Activated naive CD8-positive, alpha-beta T cell treated with anti-CD3 and anti-CD28 coated beads, Interleukin-2, amount 50 U/mL, for 24 hours (primary cell): ENCODE measurements around the gene RNPEPL1.
"Not testable (repeated sequence)": the region's sequence is repeated elsewhere in the genome, so short reads cannot be mapped to it uniquely, and the experiment has no call there.

Source experiments
- ATAC-seq: fragments of 150-1000 bp; cut with Tn5 transposase; one replicate; pipeline ENCODE4 v1.10.0; 2021
- DNase-seq: peaks from one replicate; pipeline ENCODE4 v3.0.0; 2021
- H3K27ac Mint-ChIP-seq: one replicate; pipeline ENCODE4 v1.8.0; 2021; ENCODE audit warnings: mild to moderate bottlenecking, mixed read lengths
- H3K27me3 Mint-ChIP-seq: one replicate; pipeline ENCODE4 v1.8.0; 2021; ENCODE audit warnings: mixed read lengths
- H3K36me3 Mint-ChIP-seq: one replicate; pipeline ENCODE4 v1.8.0; 2021; ENCODE audit warnings: low read depth, mixed read lengths
- H3K4me1 Mint-ChIP-seq: one replicate; pipeline ENCODE4 v1.8.0; 2021; ENCODE audit warnings: mixed read lengths
- H3K4me3 Mint-ChIP-seq: one replicate; pipeline ENCODE4 v1.8.0; 2021; ENCODE audit warnings: mild to moderate bottlenecking, moderate library complexity, mixed read lengths
- H3K9me3 Mint-ChIP-seq: one replicate; pipeline ENCODE4 v1.8.0; 2021; ENCODE audit warnings: mixed read lengths

The RNPEPL1 gene

GRCh38 chr2:240528406-240529040 is 39.8 kb upstream of the RNPEPL1 start:
- H3K27me3 Mint-ChIP-seq, result no peaks in the 10 kb centered on the region
- no peaks in the 10 kb centered on the region for H3K4me1 Mint-ChIP-seq
- no peak overlapping the region for H3K27ac Mint-ChIP-seq
- ATAC-seq (peak; percentile 57), DNase-seq (no peak)
- peaks cover 50% of the 10 kb centered on the region for H3K9me3 Mint-ChIP-seq
- H3K4me3 Mint-ChIP-seq, result no peak overlapping the region
- H3K36me3 Mint-ChIP-seq, result peaks cover 86% of the 10 kb centered on the region

- DNase-seq, result no peak
- ATAC-seq, result no peak
- H3K36me3 Mint-ChIP-seq, result peaks cover 85% of the 10 kb centered on the region
- H3K4me3 Mint-ChIP-seq, result no peak overlapping the region
- no peak overlapping the region for H3K27ac Mint-ChIP-seq
- no peaks in the 10 kb centered on the region for H3K4me1 Mint-ChIP-seq
- peaks cover 46% of the 10 kb centered on the region for H3K9me3 Mint-ChIP-seq
- no peaks in the 10 kb centered on the region for H3K27me3 Mint-ChIP-seq
Observed at GRCh38 chr2:240529344-240529999, 38.8 kb upstream of the RNPEPL1 start.

- Mint-ChIP-seq H3K4me1 (no peaks in the 10 kb centered on the region), H3K27me3 (no peaks in the 10 kb centered on the region), H3K36me3 (peaks cover 85% of the 10 kb centered on the region), H3K4me3 (no peak overlapping the region), H3K9me3 (peaks cover 39% of the 10 kb centered on the region), H3K27ac (no peak overlapping the region)
- no peak for DNase-seq
- no peak for ATAC-seq
Observed at GRCh38 chr2:240530181-240530580, 38.1 kb upstream of the RNPEPL1 start.

- Mint-ChIP-seq H3K36me3 (peaks cover 85% of the 10 kb centered on the region), H3K9me3 (peaks cover 34% of the 10 kb centered on the region)
- ATAC-seq, result no peak
Observed at GRCh38 chr2:240531038-240531437, 37.2 kb upstream of the RNPEPL1 start.

DNA sequence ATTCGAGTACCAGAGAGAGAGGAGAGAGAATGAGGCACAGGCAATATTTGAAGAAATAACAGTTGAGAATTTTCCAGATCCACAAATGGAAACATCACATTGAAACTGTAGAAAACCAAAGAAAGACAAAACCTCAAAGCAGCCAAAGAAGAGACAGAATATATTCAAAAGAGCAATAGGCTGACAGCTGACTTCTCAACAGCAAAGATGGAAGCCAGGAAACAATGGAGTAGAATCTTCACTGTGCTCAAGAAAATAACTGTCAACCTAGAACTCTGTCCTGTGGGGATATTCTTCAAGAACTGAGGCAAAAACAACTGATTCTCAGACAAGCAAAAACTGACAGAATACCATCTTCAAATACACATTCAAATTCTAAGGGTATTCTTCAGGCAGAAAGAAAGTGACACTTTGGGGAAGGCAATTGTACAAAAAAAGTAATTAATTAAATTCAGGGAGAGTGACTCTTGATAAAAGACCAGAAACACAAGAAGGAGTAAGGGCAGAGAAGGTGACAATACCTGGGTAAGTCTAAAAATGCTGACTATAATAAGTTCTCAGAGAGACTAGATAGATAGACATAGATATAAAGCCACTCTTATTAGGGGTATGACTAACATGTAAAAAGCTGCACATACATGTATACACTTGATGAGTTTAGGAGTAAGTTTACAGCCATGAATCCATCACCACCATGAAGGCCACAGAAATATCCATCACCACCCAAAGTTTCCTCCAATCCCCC is 36.1 kb upstream of the RNPEPL1 start:
- Mint-ChIP-seq H3K4me1 (no peaks in the 10 kb centered on the region), H3K36me3 (peaks cover 76% of the 10 kb centered on the region), H3K27me3 (no peaks in the 10 kb centered on the region), H3K9me3 (peaks cover 27% of the 10 kb centered on the region), H3K27ac (no peak overlapping the region), H3K4me3 (no peak overlapping the region)
- no peak for DNase-seq
- ATAC-seq, result no peak

More at GRCh38 chr2:240531038-240531437, 37.2 kb upstream of the RNPEPL1 start:
- no peak overlapping the region for H3K4me3 Mint-ChIP-seq
- H3K27me3 Mint-ChIP-seq, result no peaks in the 10 kb centered on the region
- no peak for DNase-seq
- H3K27ac Mint-ChIP-seq, result no peak overlapping the region
- H3K4me1 Mint-ChIP-seq, result no peaks in the 10 kb centered on the region

DNA sequence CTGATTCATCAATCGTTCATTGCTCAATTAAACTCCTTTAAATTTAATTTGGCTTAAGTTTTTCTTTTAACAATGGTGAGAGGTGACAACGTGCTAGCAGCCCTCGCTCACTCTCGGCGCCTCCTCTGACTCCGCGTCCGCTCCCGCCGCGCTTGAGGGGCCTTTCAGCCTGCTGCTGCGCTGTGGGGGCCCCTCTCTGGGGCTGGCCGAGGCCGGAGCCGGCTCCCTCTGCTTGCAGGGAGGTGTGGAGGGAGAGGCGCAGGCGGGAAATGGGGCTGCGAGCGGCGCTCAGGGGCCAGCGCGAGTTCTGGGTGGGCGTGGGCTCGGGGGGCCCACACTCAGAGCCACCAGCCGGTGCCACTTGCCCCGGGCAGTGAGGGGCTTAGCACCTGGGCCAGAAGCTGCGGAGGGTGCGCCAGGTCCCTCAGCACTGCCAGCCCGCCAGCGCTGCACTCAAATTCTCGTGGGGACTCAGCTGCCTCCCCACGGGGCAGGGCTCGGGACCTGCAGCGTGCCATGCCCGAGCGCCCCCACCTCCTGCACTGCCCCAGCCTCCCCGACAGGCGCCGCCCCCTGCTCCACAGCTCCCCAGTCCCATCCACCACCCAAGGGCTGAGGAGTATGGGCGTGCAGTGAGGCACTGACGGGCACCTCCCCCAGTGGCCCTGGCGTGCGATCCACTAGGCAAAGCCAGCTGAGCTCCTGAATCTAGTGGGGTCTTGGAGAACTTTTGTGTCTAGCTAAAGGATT is 30.1 kb upstream of the RNPEPL1 start:
- no peak for ATAC-seq
- Mint-ChIP-seq H3K27ac (no peak overlapping the region), H3K4me1 (no peaks in the 10 kb centered on the region), H3K36me3 (peaks cover 58% of the 10 kb centered on the region), H3K27me3 (no peaks in the 10 kb centered on the region), H3K9me3 (peaks cover under 1% of the 10 kb centered on the region), H3K4me3 (no peak overlapping the region)
- no peak for DNase-seq

GRCh38 chr2:240539101-240539500 is 29.2 kb upstream of the RNPEPL1 start:
- ATAC-seq, H3K27ac Mint-ChIP-seq, DNase-seq, H3K4me3 Mint-ChIP-seq, H3K9me3 Mint-ChIP-seq, H3K4me1 Mint-ChIP-seq, H3K27me3 Mint-ChIP-seq: not testable (repeated sequence)
- H3K36me3 Mint-ChIP-seq, result peaks cover 54% of the 10 kb centered on the region

DNA sequence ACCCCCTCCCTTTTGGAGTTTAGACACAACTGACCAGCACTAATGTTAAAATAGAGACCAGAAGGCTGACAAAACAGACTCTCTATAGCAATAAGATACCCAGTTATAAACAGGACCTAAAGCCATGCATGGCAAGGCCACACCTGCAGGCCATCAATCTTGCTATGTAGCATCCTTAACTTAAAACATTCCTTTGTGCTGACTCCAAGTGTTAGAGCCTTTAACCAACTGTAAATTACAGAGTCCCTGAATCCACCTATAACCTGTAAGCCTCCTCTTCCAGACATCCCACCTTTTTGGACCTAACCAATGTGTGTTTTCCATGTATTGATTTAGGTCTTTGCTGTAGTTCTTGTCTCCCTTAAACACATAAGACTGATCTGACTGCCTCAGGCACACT is 28.4 kb upstream of the RNPEPL1 start:
- no peaks in the 10 kb centered on the region for H3K27me3 Mint-ChIP-seq

GRCh38 chr2:240551288-240551687 is 17.0 kb upstream of the RNPEPL1 start:
- H3K36me3 Mint-ChIP-seq, result peaks cover 38% of the 10 kb centered on the region
- peaks cover 7% of the 10 kb centered on the region for H3K9me3 Mint-ChIP-seq
- no peaks in the 10 kb centered on the region for H3K27me3 Mint-ChIP-seq
- ATAC-seq, result no peak
- H3K4me1 Mint-ChIP-seq, result peaks cover 3% of the 10 kb centered on the region
- no peak overlapping the region for H3K4me3 Mint-ChIP-seq
- no peak for DNase-seq
- H3K27ac Mint-ChIP-seq, result no peak overlapping the region

More for the DNA sequence above, 28.4 kb upstream of the RNPEPL1 start:
- Mint-ChIP-seq H3K27ac (no peak overlapping the region), H3K36me3 (peaks cover 51% of the 10 kb centered on the region), H3K9me3 (no peaks in the 10 kb centered on the region), H3K4me1 (no peaks in the 10 kb centered on the region), H3K4me3 (no peak overlapping the region)
- no peak for DNase-seq
- ATAC-seq, result no peak

DNA sequence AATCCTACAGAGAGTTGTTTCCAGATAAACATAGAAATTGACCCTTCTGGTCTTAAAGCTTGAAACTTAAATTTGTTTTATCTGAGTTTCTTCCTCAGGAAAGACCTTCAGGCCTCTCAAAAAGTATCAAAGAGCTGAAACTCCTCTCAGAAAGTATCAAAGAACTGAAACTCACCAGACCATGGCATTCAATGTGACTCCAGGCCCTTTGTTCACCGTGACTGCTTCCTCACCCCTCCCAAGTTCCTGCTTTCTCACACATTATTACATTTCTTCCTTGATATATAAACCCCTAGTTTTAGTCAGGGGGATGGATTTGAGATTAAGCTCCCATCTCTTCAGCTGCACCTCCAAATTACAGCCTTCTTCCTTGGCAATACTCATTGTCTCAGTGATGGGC is 16.5 kb upstream of the RNPEPL1 start:
- ATAC-seq, result no peak
- H3K4me1 Mint-ChIP-seq, result peaks cover 8% of the 10 kb centered on the region
- H3K4me3 Mint-ChIP-seq, result no peak overlapping the region
- peaks cover 39% of the 10 kb centered on the region for H3K36me3 Mint-ChIP-seq
- H3K27me3 Mint-ChIP-seq, result no peaks in the 10 kb centered on the region
- H3K9me3 Mint-ChIP-seq, result peaks cover 7% of the 10 kb centered on the region
- no peak for DNase-seq
- no peak overlapping the region for H3K27ac Mint-ChIP-seq

DNA sequence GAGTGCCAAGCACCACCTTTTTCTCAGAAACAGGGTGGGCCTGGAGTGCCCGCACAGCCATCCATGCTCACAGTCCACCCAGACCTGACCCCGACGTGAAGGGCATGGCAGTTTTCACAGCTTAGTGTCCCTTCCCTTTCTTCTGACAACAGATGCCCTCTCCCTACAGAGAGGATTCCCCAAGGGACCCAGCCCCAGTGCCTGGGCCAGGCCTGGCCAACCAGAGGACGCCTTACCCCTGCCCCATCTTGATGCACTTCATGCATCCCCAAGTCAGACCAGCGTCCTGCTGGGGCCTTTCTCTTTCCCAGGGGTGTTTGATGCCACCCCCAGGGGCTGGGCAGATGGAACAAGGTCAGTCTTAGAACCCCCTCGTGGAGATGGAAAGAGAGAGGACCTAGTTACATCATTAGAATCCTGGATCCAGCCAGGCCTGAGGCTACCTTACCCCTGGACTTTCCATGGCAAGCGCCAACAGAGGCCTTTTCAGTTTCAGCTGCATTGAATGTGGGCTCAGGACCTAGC is 14.3 kb upstream of the RNPEPL1 start:
- Mint-ChIP-seq H3K27ac (no peak overlapping the region), H3K9me3 (peaks cover 7% of the 10 kb centered on the region), H3K27me3 (no peaks in the 10 kb centered on the region), H3K4me1 (peaks cover 22% of the 10 kb centered on the region), H3K4me3 (no peak overlapping the region), H3K36me3 (peaks cover 40% of the 10 kb centered on the region)
- no peak for DNase-seq
- no peak for ATAC-seq

DNA sequence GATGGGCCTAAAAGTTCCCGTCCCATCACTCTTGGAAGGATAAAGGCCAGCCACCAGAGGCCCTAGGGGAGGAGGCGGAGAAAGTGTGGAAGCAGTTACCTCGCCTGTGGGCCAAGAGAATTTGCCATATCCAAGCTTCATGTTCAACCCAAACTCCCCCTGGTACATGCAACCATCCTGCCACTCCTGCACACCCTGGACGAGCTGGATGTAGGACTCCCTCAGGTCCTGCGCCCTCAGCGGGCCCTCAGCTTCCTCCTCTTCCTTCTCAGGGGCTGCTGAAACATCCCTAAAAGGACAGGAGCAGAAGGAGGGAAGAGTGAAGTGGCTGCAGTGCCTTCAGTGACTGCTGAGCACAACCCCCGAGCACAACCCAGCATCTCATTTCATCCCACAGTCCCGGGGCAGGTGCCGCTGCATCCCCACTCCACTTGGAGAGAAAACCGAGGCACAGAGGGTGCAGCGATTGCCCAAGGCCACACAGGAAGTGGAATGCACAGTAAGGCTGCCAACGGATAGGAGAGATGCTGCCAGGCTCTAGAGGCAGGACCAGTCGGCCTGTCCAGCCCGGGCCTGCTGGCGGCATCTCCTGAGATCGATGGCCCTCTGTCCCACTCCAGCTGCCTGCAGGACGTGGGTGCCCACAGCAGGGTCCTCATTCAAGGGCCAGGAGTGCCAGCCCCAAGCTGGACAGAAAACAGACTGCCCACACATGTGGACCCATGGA is 13.4 kb upstream of the RNPEPL1 start:
- Mint-ChIP-seq H3K4me1 (peaks cover 31% of the 10 kb centered on the region), H3K27ac (no peak overlapping the region), H3K9me3 (peaks cover 7% of the 10 kb centered on the region), H3K36me3 (peaks cover 46% of the 10 kb centered on the region), H3K4me3 (no peak overlapping the region), H3K27me3 (no peaks in the 10 kb centered on the region)
- no peak for ATAC-seq
- no peak for DNase-seq

DNA sequence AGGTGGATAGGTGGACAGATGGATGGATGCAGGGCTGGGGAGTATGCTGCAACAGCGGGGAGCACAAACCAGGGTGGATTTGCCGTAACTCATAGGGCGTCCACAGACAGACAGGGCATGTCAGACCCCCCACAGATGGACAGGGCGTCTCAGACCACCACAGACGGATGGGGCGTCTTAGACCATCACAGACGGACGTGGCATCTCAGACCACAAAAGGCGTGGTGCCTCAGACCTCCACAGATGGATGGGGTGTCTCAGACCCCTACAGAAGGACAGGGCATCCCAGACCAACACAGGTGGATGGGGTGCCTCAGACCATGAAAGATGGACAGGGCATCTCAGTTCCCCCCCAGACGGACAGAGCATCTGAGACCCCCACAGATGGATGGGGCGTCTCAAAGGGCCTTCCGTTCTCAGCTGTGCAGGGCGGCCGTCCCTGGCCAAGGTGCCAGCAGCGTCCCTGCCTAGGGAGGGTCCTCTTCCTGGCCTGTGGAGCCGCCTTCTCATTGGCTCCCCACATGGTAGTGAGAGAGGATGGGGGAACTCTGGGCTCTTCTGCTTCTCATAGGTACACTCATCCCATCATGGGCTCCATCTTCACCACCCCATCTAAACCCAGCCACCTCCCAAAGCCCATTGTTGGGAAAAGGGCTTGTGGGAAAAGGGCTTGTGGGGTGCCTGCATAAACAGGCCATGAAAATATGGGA is 12.6 kb upstream of the RNPEPL1 start:
- peaks cover 33% of the 10 kb centered on the region for H3K4me1 Mint-ChIP-seq
- H3K27ac Mint-ChIP-seq, result no peak overlapping the region
- DNase-seq (no peak), ATAC-seq (no peak)
- H3K4me3 Mint-ChIP-seq, result no peak overlapping the region
- H3K36me3 Mint-ChIP-seq, result peaks cover 41% of the 10 kb centered on the region
- H3K27me3 Mint-ChIP-seq, result no peaks in the 10 kb centered on the region
- H3K9me3 Mint-ChIP-seq, result peaks cover 7% of the 10 kb centered on the region
